NK-92 treated with Interleukin-12 subunit alpha and Interleukin-12 subunit beta, amount 100 ng/mL, for 24 hours (cell line): ENCODE measurements around the gene EN1.

Source experiments
- DNase-seq: peaks from one replicate; lab custom pipeline; 2025; lab: John Stamatoyannopoulos, UW

EN1 gene

GRCh38 chr2:118817469-118817868 is 30.0 kb downstream of the EN1 start:
- DNase-seq, result no peak

GRCh38 chr2:118816669-118817068 is 30.8 kb downstream of the EN1 start:
- DNase-seq, result no peak

GRCh38 chr2:118815731-118816130 is 31.7 kb downstream of the EN1 start:
- DNase-seq, result no peak

GRCh38 chr2:118815314-118815713 is 32.1 kb downstream of the EN1 start:
- no peak for DNase-seq

- no peak for DNase-seq
Measured at GRCh38 chr2:118814368-118814767, 33.1 kb downstream of the EN1 start.

GRCh38 chr2:118813601-118814339 is 33.7 kb downstream of the EN1 start:
- no peak for DNase-seq

GRCh38 chr2:118813111-118813510 is 34.3 kb downstream of the EN1 start:
- no peak for DNase-seq

- no peak for DNase-seq
Measured at GRCh38 chr2:118812552-118812951, 34.9 kb downstream of the EN1 start.

- DNase-seq, result no peak
Measured at GRCh38 chr2:118811514-118812115, 35.8 kb downstream of the EN1 start.

- DNase-seq, result no peak
Measured at GRCh38 chr2:118810766-118811165, 36.7 kb downstream of the EN1 start.

- DNase-seq, result no peak
Measured at GRCh38 chr2:118808429-118808809, 39.0 kb downstream of the EN1 start.

- DNase-seq, result no peak
Measured at GRCh38 chr2:118807668-118808428, 39.6 kb downstream of the EN1 start.

- no peak for DNase-seq
Measured at GRCh38 chr2:118806797-118807667, 40.4 kb downstream of the EN1 start.

- no peak for DNase-seq
Measured at GRCh38 chr2:118805064-118805690, 42.3 kb downstream of the EN1 start.

- no peak for DNase-seq
Measured at GRCh38 chr2:118803012-118803411, 44.4 kb downstream of the EN1 start.

- DNase-seq, result no peak
Measured at GRCh38 chr2:118801151-118801550, 46.3 kb downstream of the EN1 start.

GRCh38 chr2:118800736-118801135 is 46.7 kb downstream of the EN1 start:
- DNase-seq, result no peak

GRCh38 chr2:118794546-118794945 is 52.9 kb downstream of the EN1 start:
- no peak for DNase-seq
